Right lobe of liver (tissue), 4 donors: ENCODE data around the gene VASN.

Experiments
- CTCF ChIP-seq, 4 donors: fragments of 200-600 bp in 3 of 4; fragments of 450-650 bp in 1 of 4; IDR thresholded peaks; one replicate each; pipeline versions ENCODE4 v1.5.1 to v1.8.0; 2016 to 2022; ENCODE audit warnings: antibody characterized with exemption in 4 of 4, mild to moderate bottlenecking in 2 of 4
- POLR2A ChIP-seq: fragments of 450-650 bp; IDR thresholded peaks from one replicate; pipeline ENCODE4 v1.6.1; 2017; ENCODE audit warnings: antibody characterized with exemption, mild to moderate bottlenecking
- donor health status: DM: no; HTN: no; CAD: no.
- donor health status: DM: no; HTN: no; CAD: no.
- donor health status: DM: no; HTN: yes; CAD: no.

- TF ChIP-seq CTCF (IDR thresholded peaks at IDR 0.05) = no peak
- TF ChIP-seq POLR2A = peak; percentile 97
Measured at GRCh38 chr16:4371357-4372000, at the start of gene VASN.
